HEK293T (cell line): ENCODE measurements around the gene ABCA3.

Experiments
- FOXK2 ChIP-seq: fragments of 450-650 bp; IDR thresholded peaks from 2 replicates; pipeline ENCODE4 v1.6.1; 2016; ENCODE audit warnings: mild to moderate bottlenecking
- L3MBTL2 ChIP-seq: fragments of 450-650 bp; conservative IDR thresholded peaks from 2 replicates; pipeline ENCODE4 v1.6.1; 2016; ENCODE audit warnings: mild to moderate bottlenecking
- SP1 ChIP-seq: fragments of 450-650 bp; IDR thresholded peaks from 2 replicates; pipeline ENCODE4 v1.6.1; 2017
- SUZ12 ChIP-seq: fragments of 450-650 bp; IDR thresholded peaks from 2 replicates; pipeline ENCODE4 v1.6.1; 2016; ENCODE audit warnings: mild to moderate bottlenecking

GRCh38 chr16:2278956-2279800, 61.4 kb downstream of the ABCA3 start:
- TF ChIP-seq L3MBTL2 (no peak), SUZ12 (no peak), SP1 (no peak), FOXK2 (no peak)
